ENCODE results near the gene FLYWCH1. TPM values are rescaled to one million over a fixed set of nuclear protein-coding genes. Genes with fewer than 3 reads are reported as not detected.

The FLYWCH1 gene
- polyA plus RNA-seq, 4 donors, result 13.0 to 18.8 (median 14.9) TPM

DNA sequence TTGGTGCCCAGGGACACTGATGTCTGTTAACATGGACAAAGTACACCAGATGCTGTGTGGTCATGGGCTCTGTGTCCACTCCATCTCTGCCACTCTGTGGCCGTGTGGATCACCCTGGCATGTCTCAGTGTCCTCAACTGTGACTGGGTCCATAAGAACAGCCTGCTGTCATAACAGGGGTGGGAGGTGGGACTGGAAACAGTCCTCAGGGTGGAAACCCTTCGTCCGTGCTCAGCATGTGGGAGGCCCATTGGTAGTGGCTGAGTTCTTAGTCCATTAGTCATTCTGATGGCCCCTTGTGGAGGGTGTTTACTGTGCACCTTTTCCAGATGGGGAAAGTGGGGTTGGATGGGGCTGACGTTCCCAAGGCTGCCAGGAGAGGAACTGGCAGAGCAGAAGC is 15.9 kb upstream of the FLYWCH1 start:
- Histone ChIP-seq H3K4me3 (ENCODE audit: low read depth in 1 of 3, low read length in 3 of 3) (no peak overlapping the region), H3K27me3 (ENCODE audit: control insufficient read depth in 3 of 3, insufficient read depth in 3 of 3, low read length in 3 of 3) (no peaks in the 10 kb centered on the region), H3K9me3 (ENCODE audit: control insufficient read depth in 2 of 2, insufficient read depth in 1 of 2, low read depth in 1 of 2, low read length in 1 of 2) (no peaks in the 10 kb centered on the region), H3K36me3 (ENCODE audit: control insufficient read depth in 3 of 3, insufficient read depth in 2 of 3, low read depth in 1 of 3, low read length in 3 of 3) (peaks cover 0 to 17% (median 0%) of the 10 kb centered on the region in 3 donors), H3K4me1 (ENCODE audit: control insufficient read depth in 3 of 3, insufficient read depth in 2 of 3, low read depth in 1 of 3, low read length in 2 of 3) (peaks cover 0 to 8% (median 0%) of the 10 kb centered on the region in 3 donors), H3K27ac (ENCODE audit: low read depth in 1 of 3, low read length in 2 of 3) (no peak overlapping the region)
- no peak for DNase-seq
- no peak for FAIRE-seq
- WGBS, 3 donors, result 69 to 87% (median 70%) methylated on average over 4 of the region's 4 CpGs

DNA sequence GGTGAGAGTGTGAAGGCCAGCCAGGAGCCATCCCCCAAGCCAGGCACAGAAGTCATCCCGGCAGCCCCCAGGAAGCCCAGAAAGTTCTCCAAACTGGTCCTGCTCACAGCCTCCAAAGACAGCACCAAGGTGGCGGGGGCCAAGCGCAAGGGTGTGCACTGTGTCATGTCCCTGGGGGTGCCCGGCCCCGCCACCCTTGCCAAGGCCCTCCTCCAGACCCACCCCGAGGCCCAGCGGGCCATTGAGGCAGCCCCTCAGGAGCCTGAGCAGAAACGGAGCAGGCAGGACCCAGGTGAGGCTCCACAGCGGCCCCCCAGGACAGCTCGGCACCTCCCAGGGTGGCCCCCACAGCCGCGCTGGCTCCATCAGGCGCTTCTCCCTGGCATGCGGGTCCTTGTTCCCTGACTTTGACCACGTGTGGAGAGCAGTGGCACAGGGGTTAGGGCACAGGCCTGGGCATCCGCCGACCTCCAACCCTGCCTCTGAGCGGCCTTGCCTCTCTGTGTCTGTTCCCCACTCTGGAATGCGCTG is 15.2 kb upstream of the FLYWCH1 start:
- no peak for FAIRE-seq
- Histone ChIP-seq H3K27ac (ENCODE audit: low read depth in 1 of 3, low read length in 2 of 3) (no peak overlapping the region), H3K4me1 (ENCODE audit: control insufficient read depth in 3 of 3, insufficient read depth in 2 of 3, low read depth in 1 of 3, low read length in 2 of 3) (peaks cover 0 to 8% (median 0%) of the 10 kb centered on the region in 3 donors), H3K27me3 (ENCODE audit: control insufficient read depth in 3 of 3, insufficient read depth in 3 of 3, low read length in 3 of 3) (no peaks in the 10 kb centered on the region), H3K9me3 (ENCODE audit: control insufficient read depth in 2 of 2, insufficient read depth in 1 of 2, low read depth in 1 of 2, low read length in 1 of 2) (no peaks in the 10 kb centered on the region), H3K36me3 (ENCODE audit: control insufficient read depth in 3 of 3, insufficient read depth in 2 of 3, low read depth in 1 of 3, low read length in 3 of 3) (peaks cover 0 to 17% (median 0%) of the 10 kb centered on the region in 3 donors), H3K4me3 (ENCODE audit: low read depth in 1 of 3, low read length in 3 of 3) (no peak overlapping the region)
- 96 to 98% (median 97%) methylated on average over 16 to 19 of the region's 19 CpGs for WGBS, 3 donors
- DNase-seq, result no peak

DNA sequence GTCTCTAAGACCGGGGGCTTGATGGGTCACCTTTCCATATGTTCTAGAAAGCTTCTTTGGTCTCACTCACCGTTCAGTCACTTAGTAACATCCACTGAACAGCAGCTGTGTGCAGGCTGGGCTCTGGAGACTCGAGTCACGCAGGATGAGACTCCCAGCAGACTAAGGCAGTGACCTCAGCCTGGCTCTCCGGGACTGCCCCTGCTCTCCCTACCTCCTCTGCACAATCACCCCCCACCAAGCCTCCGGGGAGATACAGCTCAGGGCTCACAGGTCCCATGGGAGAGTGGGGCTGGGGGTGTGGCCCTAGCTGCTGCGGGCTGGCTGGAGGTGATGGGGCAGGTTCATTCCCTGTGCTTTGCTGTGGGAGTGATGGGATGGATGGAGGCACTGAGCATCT is 14.6 kb upstream of the FLYWCH1 start:
- FAIRE-seq (no peak), DNase-seq (no peak)
- Histone ChIP-seq H3K36me3 (ENCODE audit: control insufficient read depth in 3 of 3, insufficient read depth in 2 of 3, low read depth in 1 of 3, low read length in 3 of 3) (peaks cover 0 to 17% (median 0%) of the 10 kb centered on the region in 3 donors), H3K9me3 (ENCODE audit: control insufficient read depth in 2 of 2, insufficient read depth in 1 of 2, low read depth in 1 of 2, low read length in 1 of 2) (no peaks in the 10 kb centered on the region), H3K27me3 (ENCODE audit: control insufficient read depth in 3 of 3, insufficient read depth in 3 of 3, low read length in 3 of 3) (no peaks in the 10 kb centered on the region), H3K4me3 (ENCODE audit: low read depth in 1 of 3, low read length in 3 of 3) (no peak overlapping the region), H3K27ac (ENCODE audit: low read depth in 1 of 3, low read length in 2 of 3) (no peak overlapping the region), H3K4me1 (ENCODE audit: control insufficient read depth in 3 of 3, insufficient read depth in 2 of 3, low read depth in 1 of 3, low read length in 2 of 3) (peaks cover 0 to 8% (median 0%) of the 10 kb centered on the region in 3 donors)
- 76 to 96% (median 89%) methylated on average over 7 of the region's 7 CpGs for WGBS, 3 donors

DNA sequence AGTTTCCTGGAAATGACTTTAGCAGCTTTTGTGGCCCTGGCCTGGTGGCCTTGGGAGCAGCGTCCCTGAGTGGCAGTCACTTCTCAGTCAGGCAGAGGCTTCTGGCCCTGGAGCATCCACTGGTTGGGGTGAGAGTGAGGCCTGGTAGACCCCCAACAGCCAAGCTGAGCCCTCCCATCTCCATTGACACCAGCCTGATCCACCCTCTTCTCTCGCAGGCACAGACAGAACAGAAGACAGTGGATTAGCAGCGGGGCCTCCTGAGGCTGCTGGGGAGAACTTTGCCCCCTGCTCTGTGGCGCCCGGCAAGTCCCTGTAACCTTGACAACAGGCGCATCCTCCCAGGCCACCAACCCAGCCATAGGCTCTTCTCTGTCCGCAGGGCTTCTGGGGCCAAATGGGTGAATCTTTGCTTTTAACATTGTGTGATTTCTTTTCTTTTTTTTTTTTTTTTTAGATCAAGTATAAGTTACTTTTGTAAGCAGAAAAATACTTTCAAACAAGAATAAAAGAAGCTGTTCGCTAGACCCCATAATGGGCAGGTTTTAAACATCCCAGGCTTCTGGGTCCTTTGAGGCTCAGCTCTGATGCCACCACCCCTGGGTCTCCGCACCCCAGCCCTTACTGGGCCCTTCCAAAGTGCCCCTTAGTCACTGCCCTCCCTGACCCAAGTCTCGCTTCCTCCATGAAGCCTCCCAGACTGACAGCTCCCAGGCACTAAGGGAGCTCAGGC is 12.7 kb upstream of the FLYWCH1 start:
- peak in 1 of 2 donors; percentile 71 for DNase-seq
- Histone ChIP-seq H3K4me3 (ENCODE audit: low read depth in 1 of 3, low read length in 3 of 3) (no peak overlapping the region), H3K27me3 (ENCODE audit: control insufficient read depth in 3 of 3, insufficient read depth in 3 of 3, low read length in 3 of 3) (no peaks in the 10 kb centered on the region), H3K9me3 (ENCODE audit: control insufficient read depth in 2 of 2, insufficient read depth in 1 of 2, low read depth in 1 of 2, low read length in 1 of 2) (no peaks in the 10 kb centered on the region), H3K36me3 (ENCODE audit: control insufficient read depth in 3 of 3, insufficient read depth in 2 of 3, low read depth in 1 of 3, low read length in 3 of 3) (peaks cover 0 to 17% (median 0%) of the 10 kb centered on the region in 3 donors), H3K4me1 (ENCODE audit: control insufficient read depth in 3 of 3, insufficient read depth in 2 of 3, low read depth in 1 of 3, low read length in 2 of 3) (peaks cover 0 to 12% (median 3%) of the 10 kb centered on the region in 3 donors), H3K27ac (ENCODE audit: low read depth in 1 of 3, low read length in 2 of 3) (no peak overlapping the region)
- WGBS, 3 donors, result 47 to 78% (median 69%) methylated on average over 10 of the region's 10 CpGs
- FAIRE-seq, result no peak

DNA sequence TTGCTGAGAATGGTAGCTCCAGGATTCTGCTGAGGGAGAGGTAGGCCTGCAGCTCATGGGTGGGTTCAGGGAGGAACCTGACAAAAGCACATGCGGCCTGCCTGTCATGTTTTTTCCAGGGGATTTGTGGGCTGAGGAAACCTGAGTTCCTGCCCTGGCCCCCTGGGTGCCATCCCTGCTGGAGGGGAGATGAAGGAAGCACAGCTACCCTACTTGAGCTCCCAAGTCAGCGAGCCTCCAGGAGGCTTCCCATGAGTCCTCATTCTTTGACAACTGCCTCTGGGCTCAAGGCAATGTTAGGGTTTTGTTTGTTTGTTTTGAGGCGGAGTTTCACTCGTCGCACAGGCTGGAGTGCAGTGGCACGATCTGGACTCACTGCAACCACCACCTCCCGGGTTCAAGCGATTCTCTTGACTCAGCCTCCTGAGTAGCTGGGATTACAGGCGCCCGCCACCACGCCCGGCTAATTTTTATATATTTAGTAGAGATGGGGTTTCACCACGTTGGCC is 12.1 kb upstream of the FLYWCH1 start:
- Histone ChIP-seq H3K27me3 (ENCODE audit: control insufficient read depth in 3 of 3, insufficient read depth in 3 of 3, low read length in 3 of 3) (no peaks in the 10 kb centered on the region), H3K9me3 (ENCODE audit: control insufficient read depth in 2 of 2, insufficient read depth in 1 of 2, low read depth in 1 of 2, low read length in 1 of 2) (no peaks in the 10 kb centered on the region), H3K36me3 (ENCODE audit: control insufficient read depth in 3 of 3, insufficient read depth in 2 of 3, low read depth in 1 of 3, low read length in 3 of 3) (peaks cover 0 to 17% (median 0%) of the 10 kb centered on the region in 3 donors), H3K4me1 (ENCODE audit: control insufficient read depth in 3 of 3, insufficient read depth in 2 of 3, low read depth in 1 of 3, low read length in 2 of 3) (peaks cover 0 to 13% (median 4%) of the 10 kb centered on the region in 3 donors), H3K27ac (ENCODE audit: low read depth in 1 of 3, low read length in 2 of 3) (no peak overlapping the region), H3K4me3 (ENCODE audit: low read depth in 1 of 3, low read length in 3 of 3) (no peak overlapping the region)
- WGBS, 3 donors, result 74 to 90% (median 79%) methylated on average over 13 of the region's 13 CpGs
- no peak for DNase-seq
- no peak for FAIRE-seq

DNA sequence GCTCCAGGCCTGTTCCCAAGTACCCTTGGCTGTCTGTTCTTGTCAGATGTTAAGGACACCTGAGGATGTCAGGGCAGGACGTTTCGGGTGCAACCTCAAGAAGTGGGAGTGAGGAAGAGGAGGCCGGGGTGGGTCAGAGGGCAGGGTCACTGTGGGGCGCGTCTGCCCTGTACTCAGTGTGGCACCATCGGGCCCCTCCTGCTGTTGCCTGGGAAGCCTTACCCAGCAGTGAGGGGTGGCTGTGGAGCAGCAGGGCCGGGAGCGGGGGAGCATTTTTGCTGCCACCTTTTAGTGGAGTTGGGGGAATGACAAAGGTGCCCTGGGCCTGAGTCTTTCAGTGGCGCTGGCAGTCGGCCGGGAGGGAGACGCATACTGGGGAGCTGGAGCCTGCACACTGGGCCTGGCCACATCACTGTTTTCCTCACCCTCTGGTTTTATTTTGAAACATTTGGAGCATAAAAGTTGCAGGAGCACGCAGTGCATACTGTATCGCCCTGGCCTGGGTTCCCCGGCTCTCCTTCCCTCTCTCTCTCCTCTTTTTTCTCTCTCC is 11.1 kb upstream of the FLYWCH1 start:
- Histone ChIP-seq H3K4me3 (ENCODE audit: low read depth in 1 of 3, low read length in 3 of 3) (no peak overlapping the region), H3K36me3 (ENCODE audit: control insufficient read depth in 3 of 3, insufficient read depth in 2 of 3, low read depth in 1 of 3, low read length in 3 of 3) (peaks cover 0 to 17% (median 0%) of the 10 kb centered on the region in 3 donors), H3K4me1 (ENCODE audit: control insufficient read depth in 3 of 3, insufficient read depth in 2 of 3, low read depth in 1 of 3, low read length in 2 of 3) (peaks cover 0 to 13% (median 4%) of the 10 kb centered on the region in 3 donors), H3K9me3 (ENCODE audit: control insufficient read depth in 2 of 2, insufficient read depth in 1 of 2, low read depth in 1 of 2, low read length in 1 of 2) (no peaks in the 10 kb centered on the region), H3K27ac (ENCODE audit: low read depth in 1 of 3, low read length in 2 of 3) (no peak overlapping the region), H3K27me3 (ENCODE audit: control insufficient read depth in 3 of 3, insufficient read depth in 3 of 3, low read length in 3 of 3) (no peaks in the 10 kb centered on the region)
- FAIRE-seq (no peak), DNase-seq (no peak)
- 92 to 98% (median 95%) methylated on average over 15 of the region's 15 CpGs for WGBS, 3 donors

DNA sequence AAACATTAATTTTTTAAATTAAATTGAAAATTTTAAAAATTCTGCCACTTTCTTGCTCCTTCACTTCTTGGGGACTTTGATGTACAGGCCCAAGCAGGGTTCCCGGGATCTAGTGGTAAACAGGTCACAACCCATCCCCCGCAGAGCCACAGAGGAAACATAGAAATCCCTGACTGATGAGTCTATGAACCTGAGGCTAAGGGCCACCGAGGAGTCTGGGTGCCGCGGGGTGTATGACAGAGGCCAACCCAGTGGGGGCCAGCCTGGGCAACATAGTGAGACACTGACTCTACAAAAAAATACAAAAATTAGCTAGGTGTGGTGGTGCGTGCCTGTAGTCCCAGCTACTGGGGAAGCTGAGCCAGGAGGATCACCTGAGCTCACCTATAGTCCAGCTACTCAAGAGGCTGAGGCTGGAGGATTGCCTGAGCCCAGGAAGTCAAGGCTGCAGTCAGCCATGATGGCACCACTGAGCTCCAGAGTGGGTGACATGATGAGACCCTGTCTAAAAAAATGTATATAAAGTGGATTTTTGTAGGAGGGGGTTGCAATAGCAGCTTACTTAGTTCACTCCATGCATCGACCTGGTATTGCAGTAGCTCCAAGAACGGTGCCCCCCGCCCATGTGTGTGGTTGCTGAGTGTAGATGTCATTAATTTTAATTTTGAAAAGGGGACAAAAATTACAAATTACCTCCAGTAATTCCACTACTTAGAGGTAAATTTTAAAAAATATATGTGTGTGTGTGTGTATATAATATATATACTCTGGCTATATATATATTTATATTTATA is 9.2 kb upstream of the FLYWCH1 start:
- Histone ChIP-seq H3K4me1 (ENCODE audit: control insufficient read depth in 3 of 3, insufficient read depth in 2 of 3, low read depth in 1 of 3, low read length in 2 of 3) (peaks cover 0 to 13% (median 7%) of the 10 kb centered on the region in 3 donors), H3K27ac (ENCODE audit: low read depth in 1 of 3, low read length in 2 of 3) (no peak overlapping the region), H3K4me3 (ENCODE audit: low read depth in 1 of 3, low read length in 3 of 3) (no peak overlapping the region), H3K36me3 (ENCODE audit: control insufficient read depth in 3 of 3, insufficient read depth in 2 of 3, low read depth in 1 of 3, low read length in 3 of 3) (peaks cover 0 to 7% (median 0%) of the 10 kb centered on the region in 3 donors), H3K9me3 (ENCODE audit: control insufficient read depth in 2 of 2, insufficient read depth in 1 of 2, low read depth in 1 of 2, low read length in 1 of 2) (peaks cover 0 to 10% of the 10 kb centered on the region in 2 donors), H3K27me3 (ENCODE audit: control insufficient read depth in 3 of 3, insufficient read depth in 3 of 3, low read length in 3 of 3) (no peaks in the 10 kb centered on the region)
- 92 to 94% (median 92%) methylated on average over 9 of the region's 9 CpGs for WGBS, 3 donors
- DNase-seq (no peak), FAIRE-seq (no peak)

Measured in small intestine (tissue), 7 donors.